Testis (tissue), 3 donors: Measurements from ENCODE around the gene THAP3. TPM values are rescaled to one million over a fixed set of nuclear protein-coding genes. Genes with fewer than 3 reads are reported as not detected.

Source experiments
- DNase-seq: peaks from one replicate; pipeline ENCODE4 v3.0.0-alpha.2; 2019
- H3K27ac ChIP-seq, 2 donors: fragments of 200-600 bp; sonication (generic); one replicate each; pipeline ENCODE4 v1.5.1; 2019
- H3K27me3 ChIP-seq: fragments of 200-600 bp; sonication (generic); one replicate; pipeline ENCODE4 v1.5.1; 2019
- H3K36me3 ChIP-seq: fragments of 200-600 bp; sonication (generic); one replicate; pipeline ENCODE4 v1.5.1; 2017; ENCODE audit warnings: low read depth; ENCODE audit errors: missing control alignments
- H3K4me1 ChIP-seq: fragments of 200-600 bp; sonication (generic); one replicate; pipeline ENCODE4 v1.5.1; 2019
- H3K4me3 ChIP-seq, 2 donors: fragments of 200-600 bp; sonication (generic); one replicate each; pipeline ENCODE4 v1.5.1; 2017 to 2019
- H3K9me3 ChIP-seq: fragments of 200-600 bp; sonication (generic); one replicate; pipeline ENCODE4 v1.5.1; 2017
- CTCF ChIP-seq, 3 experiments: fragments of 450-650 bp in 2 of 3; fragments of 200-600 bp in 1 of 3; sonication (generic) in 1 of 3; IDR thresholded peaks; one replicate each; pipeline ENCODE4 v1.5.1; 2016 to 2019; ENCODE audit warnings: antibody characterized with exemption in 3 of 3, mild to moderate bottlenecking in 2 of 3, moderate library complexity in 1 of 3
- POLR2A ChIP-seq: fragments of 450-650 bp; IDR thresholded peaks from one replicate; pipeline ENCODE4 v1.6.1; 2017; ENCODE audit warnings: antibody characterized with exemption, mild to moderate bottlenecking, moderate library complexity
- WGBS, 2 donors: methylation state at CpG; one replicate each; pipeline ENCODE4 v1.1.5; 2018; 5-methylcytosine and 5-hydroxymethylcytosine counted together
- intact Hi-C: fragments of 100-400 bp; cut with DNase I; formaldehyde crosslinking; loops from one replicate; pipeline ENCODE4 v1.15.1; 2023; ENCODE audit warnings: low total_unique reads
- polyA plus RNA-seq: library from polyadenylated mRNA; stranded (reverse); fragments of 350-450 nt; fragmentation: Illumina TruSeq; extraction: RNeasy Lipid Tissue Mini Kit (QIAGEN cat#74804); gene quantifications from one replicate; pipeline ENCODE4 v1.2.3, GENCODE V29; 2014; ENCODE audit warnings: low read depth, low replicate concordance; ENCODE audit not compliant: insufficient read depth
- total RNA-seq, 2 donors: library from RNA; depleted of rRNA; stranded (reverse); fragments of >200 nt; gene quantifications; one replicate each; pipeline ENCODE4 v1.2.3, GENCODE V29; 2016

THAP3 gene
- total and polyA plus RNA-seq, 3 donors from 2014 or later, result 28.7 to 41.9 (median 38.6) TPM

- Histone ChIP-seq H3K9me3 (no peaks in the 10 kb centered on the region), H3K4me3 (no peak overlapping the region), H3K36me3 (no peaks in the 10 kb centered on the region), H3K27ac (no peak overlapping the region), H3K27me3 (no peaks in the 10 kb centered on the region), H3K4me1 (peaks cover 8% of the 10 kb centered on the region)
- TF ChIP-seq POLR2A (no peak), CTCF (IDR thresholded peaks at IDR 0.05) (no peak)
- WGBS, 2 donors, result 86 to 93% methylated on average over 8 of the region's 8 CpGs
- intact Hi-C loops, result loop anchor here (5.0 kb wide), 1 partner anchor 48 kb away; no protein-coding TSS in a partner anchor
- DNase-seq, result no peak
These were observed 5.4 kb downstream of the THAP3 start for GRCh38 chr1:6630027-6630426.

GRCh38 chr1:6631058-6631457 lies 6.4 kb downstream of the THAP3 start:
- no peak for DNase-seq
- 95 to 96% methylated on average over 8 of the region's 8 CpGs for WGBS, 2 donors
- H3K4me1 ChIP-seq, result peaks cover 5% of the 10 kb centered on the region
- no peak for TF ChIP-seq POLR2A
- TF ChIP-seq CTCF (IDR thresholded peaks at IDR 0.05), result no peak
- no peak overlapping the region for H3K27ac ChIP-seq
- intact Hi-C loops, result loop anchor here (5.0 kb wide), 1 partner anchor 49 kb away; no protein-coding TSS in a partner anchor
- no peaks in the 10 kb centered on the region for H3K9me3 ChIP-seq
- no peaks in the 10 kb centered on the region for H3K27me3 ChIP-seq
- H3K36me3 ChIP-seq, result no peaks in the 10 kb centered on the region
- H3K4me3 ChIP-seq, result no peak overlapping the region

GRCh38 chr1:6632588-6633514 lies 8.2 kb downstream of the THAP3 start:
- DNase-seq, result no peak
- intact Hi-C loops, result loop anchor here (5.0 kb wide), 1 partner anchor 51 kb away; no protein-coding TSS in a partner anchor
- no peaks in the 10 kb centered on the region for H3K36me3 ChIP-seq
- no peak for TF ChIP-seq CTCF (IDR thresholded peaks at IDR 0.05)
- no peak for TF ChIP-seq POLR2A
- 83 to 93% methylated on average over 13 to 30 of the region's 30 CpGs for WGBS, 2 donors
- peaks cover 7% of the 10 kb centered on the region for H3K4me1 ChIP-seq
- H3K9me3 ChIP-seq, result no peaks in the 10 kb centered on the region
- no peaks in the 10 kb centered on the region for H3K27me3 ChIP-seq
- no peak overlapping the region for H3K4me3 ChIP-seq
- no peak overlapping the region for H3K27ac ChIP-seq

GRCh38 chr1:6634371-6635052 lies 9.8 kb downstream of the THAP3 start:
- no peak overlapping the region for H3K4me3 ChIP-seq
- peak; percentile 66 for DNase-seq
- 76 to 82% methylated on average over 10 to 29 of the region's 29 CpGs for WGBS, 2 donors
- H3K9me3 ChIP-seq, result no peaks in the 10 kb centered on the region
- TF ChIP-seq POLR2A (no peak), CTCF (IDR thresholded peaks at IDR 0.05) (peak; percentile 30 to 37 (median 30))
- intact Hi-C loops, result loop anchor here (5.0 kb wide), 1 partner anchor 52 kb away; no protein-coding TSS in a partner anchor
- no peaks in the 10 kb centered on the region for H3K36me3 ChIP-seq
- no peak overlapping the region for H3K27ac ChIP-seq
- H3K4me1 ChIP-seq, result peaks cover 7% of the 10 kb centered on the region
- no peaks in the 10 kb centered on the region for H3K27me3 ChIP-seq
